GM12873 (cell line): ENCODE data around the gene SPOCK3.

Experiments
- CTCF ChIP-seq: IDR thresholded peaks from 2 replicates; pipeline ENCODE4 v1.5.1; 2012; ENCODE audit warnings: low read depth, mild to moderate bottlenecking, moderate library complexity, low read length, control low read depth; ENCODE audit not compliant: insufficient read depth; ENCODE audit errors: missing control alignments

Gene SPOCK3

GRCh38 chr4:166827167-166827566 lies 407.1 kb downstream of the SPOCK3 start:
- TF ChIP-seq CTCF = no peak

GRCh38 chr4:166823848-166824247 lies 410.4 kb downstream of the SPOCK3 start:
- no peak for TF ChIP-seq CTCF

DNA sequence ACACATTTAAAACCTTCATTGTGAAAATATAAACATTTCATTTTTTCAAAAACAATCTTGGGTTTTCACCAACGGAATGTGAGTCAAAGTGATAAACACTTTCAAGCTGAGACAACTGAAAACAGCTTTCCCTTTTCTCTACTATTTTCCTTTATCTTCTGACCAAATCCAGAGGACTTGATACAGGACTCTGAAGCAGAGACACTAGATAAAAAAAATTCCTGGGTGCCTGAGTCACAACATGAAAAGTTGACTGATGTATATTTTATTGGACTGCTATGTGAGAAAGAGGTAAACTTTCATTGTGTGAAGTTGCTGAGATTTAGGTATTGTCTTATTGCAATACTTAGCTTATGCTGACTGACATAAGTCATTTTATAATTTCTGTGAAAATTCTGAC lies 411.2 kb downstream of the SPOCK3 start:
- no peak for TF ChIP-seq CTCF

GRCh38 chr4:166822386-166822785 lies 411.9 kb downstream of the SPOCK3 start:
- TF ChIP-seq CTCF = no peak

DNA sequence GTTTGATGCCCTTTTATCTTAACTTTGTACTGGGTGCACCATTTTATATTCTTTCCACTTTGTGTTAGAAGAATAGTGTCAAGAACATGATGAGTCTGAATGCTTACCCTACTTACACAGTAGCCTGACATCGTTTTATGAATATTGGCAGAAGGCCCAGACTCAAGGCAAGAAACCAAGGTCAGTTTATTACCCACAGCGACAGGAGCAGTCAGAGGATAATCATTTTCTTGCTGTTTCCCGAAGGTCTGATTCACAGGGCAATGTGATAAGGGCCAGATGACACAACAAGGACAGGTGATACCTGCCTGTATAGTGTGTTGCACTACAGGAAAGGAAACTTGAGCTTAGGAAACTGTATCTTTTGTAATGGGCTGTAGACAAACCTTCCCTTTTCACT lies 417.4 kb downstream of the SPOCK3 start:
- TF ChIP-seq CTCF = no peak

- TF ChIP-seq CTCF = no peak
Observed at GRCh38 chr4:166808380-166808779, 425.9 kb downstream of the SPOCK3 start.

GRCh38 chr4:166802346-166802745 lies 431.9 kb downstream of the SPOCK3 start:
- TF ChIP-seq CTCF = no peak
